ENCODE results near the gene SFT2D3. TPM values are rescaled to one million over a fixed set of nuclear protein-coding genes. Genes with fewer than 3 reads are reported as not detected.
"Not testable (repeated sequence)": the region's sequence is repeated elsewhere in the genome, so short reads cannot be mapped to it uniquely, and the experiment has no call there.

SFT2D3 gene
- total and polyA plus RNA-seq, 2 of the 8 experiments (the other 6 are each of a cell fraction or from before 2014, with no cell fraction given) = 7.3 to 10.3 TPM

GRCh38 chr2:127747621-127748020, 46.3 kb downstream of the SFT2D3 start:
- Histone ChIP-seq H3K18ac (ENCODE audit: extremely low read depth, low read length) (no peak overlapping the region), H4K20me1 (replicated peaks in 1 of 2; ENCODE audit: control insufficient read depth in 1 of 2, insufficient read depth in 2 of 2, low read length in 2 of 2) (peaks cover 0 to 3% of the 10 kb centered on the region in 2 experiments), H2BK15ac (ENCODE audit: low read length) (no peak overlapping the region), H3K4ac (replicated peaks; ENCODE audit: insufficient read length, low read depth, low read length) (no peak overlapping the region), H3K9me3 (ENCODE audit: insufficient read depth in 2 of 2, low read depth in 1 of 2, low read length in 1 of 2) (no peaks in the 10 kb centered on the region), H3K23me2 (ENCODE audit: low read depth, low read length) (no peaks in the 10 kb centered on the region), H3K56ac (replicated peaks; ENCODE audit: insufficient read length, low read depth, low read length) (no peak overlapping the region), H3K4me1 (replicated peaks in 1 of 4; ENCODE audit: control insufficient read depth in 3 of 4, insufficient read depth in 4 of 4, low read length in 3 of 4) (no peaks in the 10 kb centered on the region), H4K8ac (ENCODE audit: extremely low read depth, insufficient read depth, low read length) (no peak overlapping the region), H3K79me1 (ENCODE audit: low read depth, low read length) (no peaks in the 10 kb centered on the region; the same call in 1 of the 2 replicates), H3K36me3 (ENCODE audit: control insufficient read depth in 2 of 4, insufficient read depth in 4 of 4, low read length in 3 of 4) (peaks cover 0 to 34% (median 5%) of the 10 kb centered on the region in 4 experiments; a peak in 7 of 8 replicates), H2BK120ac (replicated peaks; ENCODE audit: low read depth, low read length) (no peak overlapping the region), H3K27ac (ENCODE audit: low read depth, low read length) (no peak overlapping the region), H2AK5ac (ENCODE audit: low read depth, low read length) (no peak overlapping the region), H3K4me2 (ENCODE audit: insufficient read depth in 1 of 2, low read depth in 2 of 2, low read length in 2 of 2) (no peak overlapping the region), H2AFZ (ENCODE audit: low read length) (no peak overlapping the region), H3K79me2 (ENCODE audit: control insufficient read depth in 1 of 2, insufficient read depth in 2 of 2, low read length in 2 of 2) (no peaks in the 10 kb centered on the region), H2BK5ac (ENCODE audit: low read depth, low read length) (no peak overlapping the region), H3K9ac (replicated peaks in 1 of 4; ENCODE audit: extremely low read depth in 1 of 4, low read depth in 3 of 4, low read length in 3 of 4) (no peak overlapping the region), H2BK12ac (ENCODE audit: low read depth, low read length) (no peak overlapping the region), H4K5ac (ENCODE audit: insufficient read length, low read depth, low read length) (no peak overlapping the region), H3K4me3 (ENCODE audit: extremely low read depth in 1 of 4, insufficient read depth in 2 of 4, low read depth in 3 of 4, low read length in 4 of 4) (no peak overlapping the region), H2BK20ac (ENCODE audit: low read length) (no peak overlapping the region), H3K14ac (ENCODE audit: insufficient read length) (no peak overlapping the region), H3K23ac (ENCODE audit: insufficient read length) (no peak overlapping the region), H3K27me3 (replicated peaks in 1 of 4; ENCODE audit: control insufficient read depth in 3 of 4, extremely low read depth in 1 of 4, insufficient read depth in 3 of 4, low read length in 3 of 4) (no peaks in the 10 kb centered on the region), H4K91ac (replicated peaks; ENCODE audit: insufficient read length, low read length) (no peak overlapping the region)
- FAIRE-seq (no peak), DNase-seq (ENCODE audit: low read depth in 1 of 2, low spot score in 2 of 2) (no peak)
- TF ChIP-seq SIRT6 (IDR thresholded peaks at IDR 0.05; ENCODE audit: low read length) (no peak), POLR2A (IDR thresholded peaks at IDR 0.05; ENCODE audit: control extremely low read depth in 1 of 2, low read depth in 2 of 2, low read length in 2 of 2) (no peak)
- WGBS, 2 experiments (ENCODE audit: extremely low coverage in 1 of 2, insufficient coverage in 1 of 2, insufficient read length in 1 of 2, insufficient replicate concordance in 2 of 2, low coverage in 1 of 2, low lambda C conversion rate in 2 of 2, missing lambda C conversion rate in 1 of 2) = 90% methylated on average over 5 of the region's 5 CpGs; no CpG with 5 or more reads in 1 of the 2 experiments
- ChIA-PET POLR2A (ENCODE audit: partially characterized antibody) (interaction anchor here (1.1 to 1.4 kb wide), 2 partner anchors 15 to 22 kb away, joined by 3 to 4 read pairs; no protein-coding TSS in a partner anchor), CTCF (ENCODE audit: partially characterized antibody) (interaction anchor here (0.7 kb wide), 1 partner anchor 57 kb away, joined by 3 read pairs; no protein-coding TSS in a partner anchor)

GRCh38 chr2:127749537-127749936, 48.2 kb downstream of the SFT2D3 start:
- H3K4me1 ChIP-seq (replicated peaks in 1 of 4; ENCODE audit: control insufficient read depth in 3 of 4, insufficient read depth in 4 of 4, low read length in 3 of 4); H4K20me1 ChIP-seq (replicated peaks in 1 of 2; ENCODE audit: control insufficient read depth in 1 of 2, insufficient read depth in 2 of 2, low read length in 2 of 2); H3K4me3 ChIP-seq (ENCODE audit: extremely low read depth in 1 of 4, insufficient read depth in 2 of 4, low read depth in 3 of 4, low read length in 4 of 4); H3K23ac ChIP-seq (ENCODE audit: insufficient read length); H2BK20ac ChIP-seq (ENCODE audit: low read length); H2AK5ac ChIP-seq (ENCODE audit: low read depth, low read length); H2AFZ ChIP-seq (ENCODE audit: low read length); H3K4ac ChIP-seq (replicated peaks; ENCODE audit: insufficient read length, low read depth, low read length); FAIRE-seq; H3K56ac ChIP-seq (replicated peaks; ENCODE audit: insufficient read length, low read depth, low read length); H3K79me1 ChIP-seq (ENCODE audit: low read depth, low read length); H2BK12ac ChIP-seq (ENCODE audit: low read depth, low read length); DNase-seq (ENCODE audit: low read depth in 1 of 2, low spot score in 2 of 2); H3K27me3 ChIP-seq (replicated peaks in 1 of 4; ENCODE audit: control insufficient read depth in 3 of 4, extremely low read depth in 1 of 4, insufficient read depth in 3 of 4, low read length in 3 of 4); H3K9ac ChIP-seq (replicated peaks in 1 of 4; ENCODE audit: extremely low read depth in 1 of 4, low read depth in 3 of 4, low read length in 3 of 4); H3K27ac ChIP-seq (ENCODE audit: low read depth, low read length); H3K4me2 ChIP-seq (ENCODE audit: insufficient read depth in 1 of 2, low read depth in 2 of 2, low read length in 2 of 2); CTCF ChIA-PET (ENCODE audit: partially characterized antibody); H2BK120ac ChIP-seq (replicated peaks; ENCODE audit: low read depth, low read length); H3K9me3 ChIP-seq (ENCODE audit: insufficient read depth in 2 of 2, low read depth in 1 of 2, low read length in 1 of 2); H4K91ac ChIP-seq (replicated peaks; ENCODE audit: insufficient read length, low read length); H4K8ac ChIP-seq (ENCODE audit: extremely low read depth, insufficient read depth, low read length); H3K79me2 ChIP-seq (ENCODE audit: control insufficient read depth in 1 of 2, insufficient read depth in 2 of 2, low read length in 2 of 2); H3K18ac ChIP-seq (ENCODE audit: extremely low read depth, low read length); H3K23me2 ChIP-seq (ENCODE audit: low read depth, low read length); H3K14ac ChIP-seq (ENCODE audit: insufficient read length); H2BK5ac ChIP-seq (ENCODE audit: low read depth, low read length); H4K5ac ChIP-seq (ENCODE audit: insufficient read length, low read depth, low read length); H2BK15ac ChIP-seq (ENCODE audit: low read length): not testable (repeated sequence)
- WGBS, 2 experiments (ENCODE audit: extremely low coverage in 1 of 2, insufficient coverage in 1 of 2, insufficient read length in 1 of 2, insufficient replicate concordance in 2 of 2, low coverage in 1 of 2, low lambda C conversion rate in 2 of 2, missing lambda C conversion rate in 1 of 2) = 98% methylated on average over 4 of the region's 5 CpGs; no CpG with 5 or more reads in 1 of the 2 experiments
- H3K36me3 ChIP-seq (ENCODE audit: control insufficient read depth in 2 of 4, insufficient read depth in 4 of 4, low read length in 3 of 4) = peaks cover 0 to 32% (median 5%) of the 10 kb centered on the region in 4 experiments; a peak in 7 of 8 replicates
- POLR2A ChIA-PET (ENCODE audit: partially characterized antibody) = interaction anchor here (0.6 to 1.2 kb wide), 2 partner anchors 15 to 128 kb away, joined by 3 to 4 read pairs; no protein-coding TSS in a partner anchor

Data from H1 (cell line).